Frontal cortex (tissue), 4 donors: ENCODE results near the gene ABCB4. TPM values are rescaled to one million over a fixed set of nuclear protein-coding genes. Genes with fewer than 3 reads are reported as not detected.
"Not testable (repeated sequence)": the region's sequence is repeated elsewhere in the genome, so short reads cannot be mapped to it uniquely, and the experiment has no call there.

ENCODE experiments used
- DNase-seq, 2 donors: peaks; one replicate each; pipeline ENCODE4 v3.0.0; 2012; ENCODE audit warnings: low spot score in 2 of 2
- FAIRE-seq: peaks from 2 replicates; lab custom pipeline; 2012; peaks lifted over from hg19 to GRCh38; lab: Jason Lieb, UNC
- total RNA-seq: library from RNA; depleted of rRNA; stranded (reverse); fragments of >200 nt; gene quantifications from one replicate; pipeline ENCODE4 v1.2.3, GENCODE V29; 2014
- donor health status: control.
- donor health status: control.
- donor health status: control.

The ABCB4 gene
- total RNA-seq, 1 donor from 2014 or later: 1.2 TPM

- no peak for DNase-seq
- no peak for FAIRE-seq
These were observed 4.9 kb upstream of the ABCB4 start for GRCh38 chr7:87480386-87480785.

GRCh38 chr7:87479951-87480350, 4.5 kb upstream of the ABCB4 start:
- no peak for FAIRE-seq

GRCh38 chr7:87476179-87476557, 688 bp upstream of the ABCB4 start:
- DNase-seq (no peak), FAIRE-seq (no peak)

More at GRCh38 chr7:87479951-87480350, 4.5 kb upstream of the ABCB4 start:
- DNase-seq: no peak

GRCh38 chr7:87474533-87475358, 734 bp downstream of the ABCB4 start:
- FAIRE-seq (no peak), DNase-seq (peak in 1 of 2 donors; percentile 24)

GRCh38 chr7:87473986-87474385, 1.5 kb downstream of the ABCB4 start:
- FAIRE-seq (no peak), DNase-seq (no peak)

GRCh38 chr7:87473192-87473591, 2.3 kb downstream of the ABCB4 start:
- no peak for DNase-seq
- FAIRE-seq: no peak

GRCh38 chr7:87471473-87471872, 4.0 kb downstream of the ABCB4 start:
- FAIRE-seq (no peak), DNase-seq (no peak)

GRCh38 chr7:87469204-87469603, 6.3 kb downstream of the ABCB4 start:
- not testable (repeated sequence) for FAIRE-seq, DNase-seq

GRCh38 chr7:87465534-87465880, 10.0 kb downstream of the ABCB4 start:
- not testable (repeated sequence) for DNase-seq, FAIRE-seq

GRCh38 chr7:87464830-87465533, 10.5 kb downstream of the ABCB4 start:
- not testable (repeated sequence) for DNase-seq, FAIRE-seq

- DNase-seq (no peak), FAIRE-seq (no peak)
These were observed 11.5 kb downstream of the ABCB4 start for GRCh38 chr7:87463982-87464381.

- not testable (repeated sequence) for FAIRE-seq, DNase-seq
These were observed 15.0 kb downstream of the ABCB4 start for GRCh38 chr7:87460444-87460843.

GRCh38 chr7:87459941-87460340, 15.5 kb downstream of the ABCB4 start:
- no peak for FAIRE-seq

GRCh38 chr7:87458148-87458547, 17.3 kb downstream of the ABCB4 start:
- FAIRE-seq: no peak
- no peak for DNase-seq

More at GRCh38 chr7:87459941-87460340, 15.5 kb downstream of the ABCB4 start:
- no peak for DNase-seq

- DNase-seq: no peak
- no peak for FAIRE-seq
These were observed 19.2 kb downstream of the ABCB4 start for GRCh38 chr7:87456247-87456646.

- DNase-seq: no peak
These were observed 23.2 kb downstream of the ABCB4 start for GRCh38 chr7:87452279-87452678.

GRCh38 chr7:87451187-87451586, 24.3 kb downstream of the ABCB4 start:
- FAIRE-seq: no peak
- no peak for DNase-seq

More at GRCh38 chr7:87452279-87452678, 23.2 kb downstream of the ABCB4 start:
- FAIRE-seq: no peak

GRCh38 chr7:87450706-87451105, 24.8 kb downstream of the ABCB4 start:
- no peak for FAIRE-seq
- no peak for DNase-seq

- FAIRE-seq: no peak
- no peak for DNase-seq
These were observed 27.1 kb downstream of the ABCB4 start for GRCh38 chr7:87448388-87448787.

- no peak for FAIRE-seq
- no peak for DNase-seq
These were observed 28.3 kb downstream of the ABCB4 start for GRCh38 chr7:87447116-87447635.

- no peak for DNase-seq
- no peak for FAIRE-seq
These were observed 29.6 kb downstream of the ABCB4 start for GRCh38 chr7:87445897-87446296.
